Measurements from ENCODE around the gene SPATS2L. TPM values are rescaled to one million over a fixed set of nuclear protein-coding genes. Genes with fewer than 3 reads are reported as not detected.

The SPATS2L gene
- total RNA-seq, 1 experiment from 2014 or later, result 47.3 TPM

DNA sequence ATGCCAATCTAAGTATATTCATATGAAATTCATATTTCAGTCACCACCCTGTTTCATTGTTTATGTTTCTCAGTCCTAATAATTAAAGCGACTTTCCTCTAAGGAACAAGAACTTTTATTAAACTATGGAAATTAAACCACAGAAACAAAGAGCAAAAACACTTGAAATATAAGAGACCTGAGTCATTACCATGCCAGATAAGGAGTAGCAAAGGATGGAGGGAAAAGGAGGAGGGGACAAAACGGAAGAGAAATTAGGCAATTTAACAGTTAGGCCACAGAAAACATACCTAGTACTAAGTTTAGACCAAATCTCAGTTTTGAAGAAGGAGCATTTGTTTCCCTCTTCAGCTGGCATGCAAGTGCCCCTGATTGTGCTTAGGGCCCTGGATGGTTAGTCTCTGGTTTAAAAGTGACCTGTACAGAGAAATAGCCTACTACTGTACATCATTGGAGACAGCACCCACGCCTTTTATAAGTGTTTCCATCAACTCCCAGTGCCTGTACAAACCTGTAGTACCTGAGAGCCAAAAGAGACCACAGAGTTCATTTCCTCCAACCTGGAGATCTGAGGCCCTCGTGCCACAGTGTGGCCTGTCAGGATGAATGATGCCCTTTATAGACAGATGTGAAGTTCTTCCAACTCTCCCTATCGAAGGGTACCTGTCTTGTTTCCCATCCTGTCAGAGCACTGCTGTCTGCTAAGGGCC, 74.5 kb downstream of the SPATS2L start:
- Histone ChIP-seq H4K5ac (ENCODE audit: insufficient read length, low read depth, low read length) (no peak overlapping the region), H3K23ac (ENCODE audit: insufficient read length, low read depth, low read length) (no peak overlapping the region), H3K23me2 (ENCODE audit: insufficient read length, low read depth, low read length, poor library complexity, severe bottlenecking) (no peaks in the 10 kb centered on the region), H2AFZ (ENCODE audit: low read length) (no peak overlapping the region), H3K18ac (ENCODE audit: insufficient read length, low read depth, low read length) (no peak overlapping the region), H4K20me1 (ENCODE audit: control insufficient read depth, insufficient read depth, insufficient read length) (no peaks in the 10 kb centered on the region), H3K27ac (ENCODE audit: insufficient read length, low read depth, low read length) (no peak overlapping the region), H3K9me3 (ENCODE audit: control insufficient read depth, low read depth, low read length) (no peaks in the 10 kb centered on the region), H3K79me1 (ENCODE audit: insufficient read depth, low read depth, low read length, poor library complexity, severe bottlenecking) (no peaks in the 10 kb centered on the region), H3K4me2 (ENCODE audit: insufficient read depth, insufficient read length, low read length) (no peak overlapping the region), H3T11ph (ENCODE audit: low read length) (no peak overlapping the region), H2BK5ac (ENCODE audit: insufficient read length, low read length) (no peak overlapping the region), H2BK12ac (ENCODE audit: insufficient read length, low read depth, low read length) (no peak overlapping the region), H3K9ac (ENCODE audit: extremely low read depth, insufficient read length, low read length) (no peak overlapping the region), H2BK20ac (ENCODE audit: low read depth, low read length, poor library complexity, severe bottlenecking) (no peak overlapping the region), H3K79me2 (ENCODE audit: insufficient read depth, low read length) (peaks cover 14% of the 10 kb centered on the region; the same call in 1 of the 2 replicates), H3K4ac (ENCODE audit: low read depth, low read length) (no peak overlapping the region), H3K4me1 (ENCODE audit: insufficient read depth, low read length) (peaks cover 28% of the 10 kb centered on the region), H4K8ac (replicated peaks; ENCODE audit: insufficient read length, low read depth, low read length) (no peak overlapping the region), H2BK15ac (ENCODE audit: low read depth, low read length) (no peak overlapping the region), H2AK5ac (ENCODE audit: insufficient read length, low read length) (no peak overlapping the region), H3K14ac (ENCODE audit: insufficient read depth, low read length) (no peak overlapping the region), H3K56ac (ENCODE audit: insufficient read length, low read depth, low read length) (no peak overlapping the region), H2BK120ac (ENCODE audit: low read depth, low read length, poor library complexity, severe bottlenecking) (no peak overlapping the region), H4K91ac (ENCODE audit: insufficient read length, low read depth, low read length) (no peak overlapping the region), H3K27me3 (ENCODE audit: insufficient read depth, low read length) (no peaks in the 10 kb centered on the region)
- no peaks in the 10 kb centered on the region for H3K9me3 Mint-ChIP-seq
- H3K36me3 Mint-ChIP-seq (ENCODE audit: insufficient read depth in 1 of 3, low read depth in 3 of 3), result no peaks in the 10 kb centered on the region; a peak in 1 of 7 replicates
- peaks cover 69 to 74% of the 10 kb centered on the region in 2 experiments for H3K4me1 Mint-ChIP-seq
- no peaks in the 10 kb centered on the region for H3K27me3 Mint-ChIP-seq (ENCODE audit: low read depth)
- no peak for TF ChIP-seq CTCF (conservative IDR thresholded peaks at IDR 0.05)
- H3K4me3 Mint-ChIP-seq, result no peak overlapping the region
- no peak for DNase-seq
- H3K27ac Mint-ChIP-seq, result peak overlapping the region; percentile 20 to 82 (median 41); a peak in 5 of 7 replicates
- WGBS (ENCODE audit: extremely low coverage, insufficient read length, low lambda C conversion rate), result no CpG with 5 or more reads among the region's 5 CpGs
